Neuronal stem cell (in vitro differentiated cells): Measurements from ENCODE around the gene SLC9B2.

Source experiments
- DNase-seq: peaks from one replicate; pipeline ENCODE4 v3.0.0-alpha.2; 2013; ENCODE audit warnings: low spot score
- H2AFZ ChIP-seq: one replicate; pipeline ENCODE4 v1.6.1; 2013; ENCODE audit warnings: mild to moderate bottlenecking, low read length, inconsistent platforms
- H2AK5ac ChIP-seq: 2 replicates; pipeline ENCODE4 v1.6.1; 2013; ENCODE audit warnings: low read depth, mild to moderate bottlenecking, inconsistent platforms, low read length, moderate library complexity, mixed read lengths
- H2BK120ac ChIP-seq: 2 replicates; pipeline ENCODE4 v1.6.1; 2013; ENCODE audit warnings: low read depth, mild to moderate bottlenecking, inconsistent platforms, low read length, moderate library complexity, mixed read lengths
- H2BK12ac ChIP-seq: one replicate; pipeline ENCODE4 v1.6.1; 2013; ENCODE audit warnings: low read length, inconsistent platforms
- H2BK15ac ChIP-seq: 2 replicates; pipeline ENCODE4 v1.6.1; 2013; ENCODE audit warnings: mild to moderate bottlenecking, low read length, inconsistent platforms, mixed read lengths
- H2BK5ac ChIP-seq: one replicate; pipeline ENCODE4 v1.6.1; 2013; ENCODE audit warnings: inconsistent platforms, mild to moderate bottlenecking, low read length, moderate library complexity
- H3K14ac ChIP-seq: one replicate; pipeline ENCODE4 v1.6.1; 2013; ENCODE audit warnings: low read length, inconsistent platforms
- H3K18ac ChIP-seq: 2 replicates; pipeline ENCODE4 v1.6.1; 2013; ENCODE audit warnings: low read length, inconsistent platforms
- H3K23ac ChIP-seq: 2 replicates; pipeline ENCODE4 v1.6.1; 2013; ENCODE audit warnings: low read depth, mild to moderate bottlenecking, mixed read lengths, low read length, inconsistent platforms; ENCODE audit not compliant: poor library complexity
- H3K27ac ChIP-seq: replicated peaks from 3 replicates; pipeline ENCODE4 v1.5.1; 2013; ENCODE audit warnings: low read length, inconsistent platforms
- H3K27me3 ChIP-seq, 3 experiments: 2 replicates each; pipeline ENCODE4 v1.6.1; 2013; ENCODE audit warnings: low read length in 3 of 3, mild to moderate bottlenecking in 2 of 3, inconsistent platforms in 1 of 3, low read depth in 1 of 3, mixed read lengths in 1 of 3, moderate library complexity in 1 of 3; ENCODE audit not compliant: control insufficient read depth in 3 of 3, insufficient read depth in 3 of 3
- H3K36me3 ChIP-seq, 2 donors: replicated peaks in 1 of 2; 2 replicates each; pipeline ENCODE4 v1.6.1; 2013; ENCODE audit warnings: low read length in 2 of 2; ENCODE audit not compliant: control insufficient read depth in 2 of 2, insufficient read depth in 2 of 2
- H3K4ac ChIP-seq: 2 replicates; pipeline ENCODE4 v1.6.1; 2013; ENCODE audit warnings: inconsistent platforms, mild to moderate bottlenecking, low read length, moderate library complexity
- H3K4me1 ChIP-seq, 2 donors: 1 replicate in 1 of 2; 2 replicates in 1 of 2; pipeline ENCODE4 v1.6.1; 2013; ENCODE audit warnings: low read length in 2 of 2, low read depth in 1 of 2; ENCODE audit not compliant: control insufficient read depth in 2 of 2, insufficient read depth in 1 of 2
- H3K4me2 ChIP-seq: one replicate; pipeline ENCODE4 v1.6.1; 2013; ENCODE audit warnings: mild to moderate bottlenecking, low read length, inconsistent platforms; ENCODE audit not compliant: insufficient read depth, poor library complexity, severe bottlenecking
- H3K4me3 ChIP-seq, 2 donors: 2 replicates each; pipeline ENCODE4 v1.5.1; 2013; ENCODE audit warnings: low read length in 2 of 2, mild to moderate bottlenecking in 2 of 2, inconsistent platforms in 1 of 2, moderate library complexity in 1 of 2
- H3K79me1 ChIP-seq: one replicate; pipeline ENCODE4 v1.6.1; 2013; ENCODE audit warnings: low read depth, mild to moderate bottlenecking, inconsistent platforms, low read length, moderate library complexity
- H3K9ac ChIP-seq: one replicate; pipeline ENCODE4 v1.6.1; 2013; ENCODE audit warnings: mild to moderate bottlenecking, low read depth, low read length, inconsistent platforms; ENCODE audit not compliant: poor library complexity
- H3K9me3 ChIP-seq, 2 donors: replicated peaks in 1 of 2; 2 replicates each; pipeline versions ENCODE3 to v1.6.1; 2013; ENCODE audit warnings: low read length in 2 of 2, mild to moderate bottlenecking in 2 of 2, inconsistent platforms in 1 of 2, low read depth in 1 of 2, mixed read lengths in 1 of 2, moderate library complexity in 1 of 2; ENCODE audit not compliant: control insufficient read depth in 2 of 2, insufficient read depth in 1 of 2
- H4K8ac ChIP-seq: one replicate; pipeline ENCODE4 v1.6.1; 2013; ENCODE audit warnings: low read depth, mild to moderate bottlenecking, inconsistent platforms, low read length, moderate library complexity
- H4K91ac ChIP-seq: one replicate; pipeline ENCODE4 v1.6.1; 2013; ENCODE audit warnings: low read length, low read depth, mild to moderate bottlenecking, inconsistent platforms; ENCODE audit not compliant: poor library complexity
- WGBS, 2 donors: extraction: QIAGEN DNeasy Blood & Tissue Kit; methylation state at CpG; one replicate each; pipeline ENCODE4 v1.1.7; 2013; ENCODE audit warnings: missing lambda C conversion rate in 2 of 2, mixed read lengths in 1 of 2; ENCODE audit not compliant: insufficient read length in 2 of 2, insufficient replicate concordance in 1 of 2; ENCODE audit errors: extremely low coverage in 2 of 2; 5-methylcytosine and 5-hydroxymethylcytosine counted together

Gene SLC9B2

DNA sequence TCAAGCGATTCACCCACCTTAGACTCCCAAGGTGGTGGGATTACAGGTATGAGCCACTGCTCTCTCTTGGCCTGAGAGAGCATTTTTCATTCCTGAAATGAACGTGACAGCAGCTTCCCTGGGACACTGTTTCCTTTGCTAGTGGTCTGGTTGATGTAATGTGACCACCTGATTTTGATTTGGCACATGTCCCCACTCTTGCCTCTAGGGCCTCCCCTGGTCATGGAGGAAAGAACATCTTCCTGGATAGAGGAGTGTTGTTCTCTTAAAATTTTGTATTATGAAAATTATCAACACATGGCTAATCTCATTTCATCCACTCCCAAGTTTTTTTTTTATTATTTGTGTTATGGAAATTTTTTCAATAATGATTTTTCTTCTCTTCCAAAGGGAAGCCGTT is 23.8 kb downstream of the SLC9B2 start:
- Histone ChIP-seq H3K27ac (no peak overlapping the region), H4K8ac (no peak overlapping the region), H3K4me1 (no peaks in the 10 kb centered on the region), H3K79me1 (no peaks in the 10 kb centered on the region), H2BK15ac (no peak overlapping the region), H2AFZ (no peak overlapping the region), H4K91ac (no peak overlapping the region), H3K4me3 (no peak overlapping the region), H3K23ac (no peak overlapping the region), H3K36me3 (peaks cover 0 to 21% of the 10 kb centered on the region in 2 donors), H2BK5ac (no peak overlapping the region), H2AK5ac (no peak overlapping the region), H2BK12ac (no peak overlapping the region), H3K27me3 (no peaks in the 10 kb centered on the region), H3K9ac (no peak overlapping the region), H3K4ac (no peak overlapping the region), H2BK120ac (no peak overlapping the region), H3K9me3 (no peaks in the 10 kb centered on the region), H3K4me2 (no peak overlapping the region), H3K14ac (no peak overlapping the region), H3K18ac (no peak overlapping the region)
- DNase-seq: no peak
- no CpG with 5 or more reads among the region's 3 CpGs for WGBS, 2 donors

DNA sequence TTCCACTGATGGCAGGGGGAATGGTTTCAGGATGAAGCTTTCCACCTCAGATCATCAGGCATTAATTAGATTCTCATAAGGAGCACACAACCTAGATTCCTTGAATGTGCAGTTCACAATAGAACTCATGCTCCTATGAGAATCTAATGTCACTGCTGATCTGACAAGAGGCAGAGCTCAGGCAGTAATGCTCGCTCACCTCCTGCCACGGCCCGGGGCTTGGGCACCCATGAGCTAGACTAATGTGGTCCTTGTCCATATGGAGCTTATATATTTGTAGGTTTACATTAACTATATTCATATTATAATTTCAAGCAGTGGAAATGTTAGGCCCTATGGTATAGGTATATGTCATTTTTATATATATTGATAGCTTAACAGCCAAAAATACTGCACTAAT is 24.4 kb downstream of the SLC9B2 start:
- Histone ChIP-seq H3K4me2 (no peak overlapping the region), H2AK5ac (no peak overlapping the region), H3K79me1 (no peaks in the 10 kb centered on the region), H3K4me1 (no peaks in the 10 kb centered on the region), H2BK12ac (no peak overlapping the region), H3K36me3 (peaks cover 0 to 23% of the 10 kb centered on the region in 2 donors), H3K9ac (no peak overlapping the region), H2BK120ac (no peak overlapping the region), H3K27ac (no peak overlapping the region), H3K4ac (no peak overlapping the region), H3K18ac (no peak overlapping the region), H3K4me3 (no peak overlapping the region), H3K14ac (no peak overlapping the region), H3K27me3 (no peaks in the 10 kb centered on the region), H4K91ac (no peak overlapping the region), H2BK15ac (no peak overlapping the region), H3K23ac (no peak overlapping the region), H2AFZ (no peak overlapping the region), H4K8ac (no peak overlapping the region), H2BK5ac (no peak overlapping the region), H3K9me3 (no peaks in the 10 kb centered on the region)
- no CpG with 5 or more reads among the region's 3 CpGs for WGBS, 2 donors
- DNase-seq: no peak

DNA sequence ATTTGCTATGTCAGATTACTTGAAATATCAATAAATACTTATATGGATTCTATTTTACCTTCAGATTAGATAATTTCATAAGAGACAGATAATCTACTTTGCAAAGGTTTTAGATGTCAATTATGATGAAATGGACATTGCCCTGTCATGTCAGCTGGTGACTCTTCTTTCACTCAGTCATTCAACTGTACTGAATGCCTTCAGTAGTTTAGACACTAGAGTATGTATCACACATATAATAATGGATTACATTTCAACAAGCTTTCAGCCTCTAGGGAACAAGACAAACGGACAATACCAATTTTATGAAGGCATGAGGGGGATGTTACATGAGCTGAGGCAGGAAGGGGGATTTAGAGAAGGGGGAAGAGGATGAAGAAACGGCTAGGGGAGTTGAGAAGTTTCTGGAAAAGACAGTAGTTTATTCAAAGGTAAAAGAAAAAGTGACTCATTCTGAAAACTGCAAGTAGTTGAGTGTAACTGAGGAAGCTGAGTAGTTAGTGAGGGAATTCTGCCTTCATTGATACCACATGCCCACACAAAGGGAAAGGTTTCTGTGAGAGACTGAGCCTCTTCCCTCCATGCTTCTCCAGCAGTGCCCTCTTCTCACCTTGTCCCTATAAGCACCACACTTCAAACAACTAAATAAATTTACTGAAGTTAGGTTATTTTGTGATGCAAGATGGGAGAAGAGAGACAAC is 25.7 kb downstream of the SLC9B2 start:
- no peak overlapping the region for H2BK120ac ChIP-seq
- H3K18ac ChIP-seq: no peak overlapping the region
- no peak overlapping the region for H3K4ac ChIP-seq
- no peak overlapping the region for H2BK5ac ChIP-seq
- no peak overlapping the region for H3K4me3 ChIP-seq
- no peak overlapping the region for H3K27ac ChIP-seq
- no peak overlapping the region for H3K4me2 ChIP-seq
- H2BK12ac ChIP-seq: no peak overlapping the region
- no peak overlapping the region for H3K14ac ChIP-seq
- DNase-seq: no peak
- no peak overlapping the region for H4K8ac ChIP-seq
- H4K91ac ChIP-seq: no peak overlapping the region
- no peak overlapping the region for H2AFZ ChIP-seq
- H3K23ac ChIP-seq: no peak overlapping the region
- H3K27me3 ChIP-seq: no peaks in the 10 kb centered on the region
- no peak overlapping the region for H2AK5ac ChIP-seq
- no peak overlapping the region for H2BK15ac ChIP-seq
- no peaks in the 10 kb centered on the region for H3K79me1 ChIP-seq
- H3K9me3 ChIP-seq: no peaks in the 10 kb centered on the region
- H3K4me1 ChIP-seq: no peaks in the 10 kb centered on the region
- peaks cover 0 to 30% of the 10 kb centered on the region in 2 donors for H3K36me3 ChIP-seq
- WGBS, 2 donors: no CpG with 5 or more reads among the region's 2 CpGs
- H3K9ac ChIP-seq: no peak overlapping the region

DNA sequence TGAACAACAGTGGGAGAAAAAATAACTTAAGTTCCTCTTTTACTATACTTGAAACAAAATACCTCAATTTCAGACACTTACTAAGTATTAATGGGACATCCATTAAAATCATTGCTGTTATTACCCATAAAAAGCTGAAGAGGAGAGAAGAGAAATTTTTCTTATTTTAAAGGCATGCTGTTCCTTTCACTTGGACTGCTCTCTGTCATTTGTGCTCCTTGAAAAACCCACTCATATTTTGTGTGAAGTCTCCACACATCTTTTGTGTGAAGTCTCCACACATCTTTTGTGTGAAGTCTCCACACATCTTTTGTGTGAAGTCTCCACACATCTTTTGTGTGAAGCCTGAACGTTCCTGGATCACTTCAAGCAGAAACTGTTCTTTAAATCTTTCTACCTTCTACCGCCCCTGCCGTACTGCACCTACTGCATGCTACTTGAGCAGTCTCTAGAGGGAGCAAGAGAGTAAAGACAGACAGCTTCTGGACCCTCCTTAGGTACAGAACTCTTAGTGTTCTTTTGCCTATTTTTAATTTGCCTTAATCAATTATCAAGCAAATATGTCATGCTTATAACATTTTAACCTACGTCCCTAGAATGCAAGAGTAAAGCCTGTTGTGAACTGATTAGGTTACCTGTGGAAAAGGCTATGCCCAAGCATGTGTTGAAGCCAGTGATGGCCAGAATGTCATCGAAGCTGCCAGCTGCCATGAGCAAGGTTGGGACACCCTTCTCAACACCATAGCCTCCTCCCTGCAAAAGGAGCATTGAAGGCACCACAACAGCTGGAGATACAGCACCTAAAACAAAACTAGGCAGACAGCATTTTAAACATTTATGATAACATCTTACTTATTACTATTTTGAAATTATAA is 29.9 kb downstream of the SLC9B2 start:
- no peak overlapping the region for H3K23ac ChIP-seq
- H2AK5ac ChIP-seq: no peak overlapping the region
- no peak overlapping the region for H3K4ac ChIP-seq
- no peak overlapping the region for H4K91ac ChIP-seq
- H3K9me3 ChIP-seq: no peaks in the 10 kb centered on the region
- H4K8ac ChIP-seq: no peak overlapping the region
- H3K14ac ChIP-seq: no peak overlapping the region
- no peak overlapping the region for H2BK15ac ChIP-seq
- H2BK5ac ChIP-seq: no peak overlapping the region
- no CpG with 5 or more reads among the region's 5 CpGs for WGBS, 2 donors
- peak; percentile 21 for DNase-seq
- no peak overlapping the region for H3K18ac ChIP-seq
- no peak overlapping the region for H3K9ac ChIP-seq
- no peaks in the 10 kb centered on the region for H3K79me1 ChIP-seq
- no peak overlapping the region for H3K27ac ChIP-seq
- H3K4me1 ChIP-seq: no peaks in the 10 kb centered on the region
- H2BK120ac ChIP-seq: no peak overlapping the region
- H3K4me3 ChIP-seq: no peak overlapping the region
- peaks cover 0 to 37% of the 10 kb centered on the region in 2 donors for H3K36me3 ChIP-seq
- H3K27me3 ChIP-seq: no peaks in the 10 kb centered on the region
- H2AFZ ChIP-seq: no peak overlapping the region
- no peak overlapping the region for H2BK12ac ChIP-seq
- no peak overlapping the region for H3K4me2 ChIP-seq
